ENCODE results near the gene BHLHE40. TPM values are rescaled to one million over a fixed set of nuclear protein-coding genes. Genes with fewer than 3 reads are reported as not detected.

BHLHE40 gene
- total RNA-seq, 1 donor from 2014 or later, result 11.0 TPM

GRCh38 chr3:4988983-4989834 is 10.0 kb downstream of the BHLHE40 start:
- Histone ChIP-seq H3K9me3 (ENCODE audit: control insufficient read depth in 3 of 3, low read length in 3 of 3) (no peaks in the 10 kb centered on the region), H3K4me3 (ENCODE audit: low read length in 3 of 3) (peak overlapping the region in 1 of 3 donors; percentile 45), H3K9ac (ENCODE audit: low read depth in 1 of 3, low read length in 3 of 3) (peak overlapping the region; percentile 59 to 74 (median 65)), H3K27ac (ENCODE audit: low read depth, low read length) (peak overlapping the region; percentile 98), H3K27me3 (ENCODE audit: control insufficient read depth in 3 of 3, insufficient read depth in 3 of 3, low read length in 3 of 3) (no peaks in the 10 kb centered on the region), H3K36me3 (ENCODE audit: control insufficient read depth in 3 of 3, insufficient read depth in 3 of 3, low read length in 3 of 3) (peaks cover 1 to 4% (median 2%) of the 10 kb centered on the region in 3 donors), H3K4me1 (ENCODE audit: control insufficient read depth in 3 of 3, insufficient read depth in 3 of 3, low read length in 3 of 3) (peaks cover 44 to 51% (median 47%) of the 10 kb centered on the region in 3 donors)

GRCh38 chr3:4990069-4990468 is 10.8 kb downstream of the BHLHE40 start:
- no peaks in the 10 kb centered on the region for H3K36me3 ChIP-seq (ENCODE audit: control insufficient read depth in 3 of 3, insufficient read depth in 3 of 3, low read length in 3 of 3)
- peaks cover 43 to 54% (median 49%) of the 10 kb centered on the region in 3 donors for H3K4me1 ChIP-seq (ENCODE audit: control insufficient read depth in 3 of 3, insufficient read depth in 3 of 3, low read length in 3 of 3)
- peak overlapping the region; percentile 55 for H3K27ac ChIP-seq (ENCODE audit: low read depth, low read length)
- no peaks in the 10 kb centered on the region for H3K9me3 ChIP-seq (ENCODE audit: control insufficient read depth in 3 of 3, low read length in 3 of 3)
- H3K9ac ChIP-seq (ENCODE audit: low read depth in 1 of 3, low read length in 3 of 3), result no peak overlapping the region
- H3K4me3 ChIP-seq (ENCODE audit: low read length in 3 of 3), result no peak overlapping the region
- H3K27me3 ChIP-seq (ENCODE audit: control insufficient read depth in 3 of 3, insufficient read depth in 3 of 3, low read length in 3 of 3), result no peaks in the 10 kb centered on the region

- no peaks in the 10 kb centered on the region for H3K36me3 ChIP-seq (ENCODE audit: control insufficient read depth in 3 of 3, insufficient read depth in 3 of 3, low read length in 3 of 3)
- peaks cover 33 to 48% (median 42%) of the 10 kb centered on the region in 3 donors for H3K4me1 ChIP-seq (ENCODE audit: control insufficient read depth in 3 of 3, insufficient read depth in 3 of 3, low read length in 3 of 3)
- H3K27me3 ChIP-seq (ENCODE audit: control insufficient read depth in 3 of 3, insufficient read depth in 3 of 3, low read length in 3 of 3), result no peaks in the 10 kb centered on the region
- H3K9ac ChIP-seq (ENCODE audit: low read depth in 1 of 3, low read length in 3 of 3), result no peak overlapping the region
- no peak overlapping the region for H3K4me3 ChIP-seq (ENCODE audit: low read length in 3 of 3)
- no peak overlapping the region for H3K27ac ChIP-seq (ENCODE audit: low read depth, low read length)
- H3K9me3 ChIP-seq (ENCODE audit: control insufficient read depth in 3 of 3, low read length in 3 of 3), result no peaks in the 10 kb centered on the region
Measured at GRCh38 chr3:4992118-4992517, 12.9 kb downstream of the BHLHE40 start.

GRCh38 chr3:4993276-4994143 is 14.3 kb downstream of the BHLHE40 start:
- Histone ChIP-seq H3K4me1 (ENCODE audit: control insufficient read depth in 3 of 3, insufficient read depth in 3 of 3, low read length in 3 of 3) (peaks cover 24 to 35% (median 30%) of the 10 kb centered on the region in 3 donors), H3K36me3 (ENCODE audit: control insufficient read depth in 3 of 3, insufficient read depth in 3 of 3, low read length in 3 of 3) (no peaks in the 10 kb centered on the region), H3K9me3 (ENCODE audit: control insufficient read depth in 3 of 3, low read length in 3 of 3) (no peaks in the 10 kb centered on the region), H3K4me3 (ENCODE audit: low read length in 3 of 3) (no peak overlapping the region), H3K9ac (ENCODE audit: low read depth in 1 of 3, low read length in 3 of 3) (no peak overlapping the region), H3K27ac (ENCODE audit: low read depth, low read length) (peak overlapping the region; percentile 36), H3K27me3 (ENCODE audit: control insufficient read depth in 3 of 3, insufficient read depth in 3 of 3, low read length in 3 of 3) (no peaks in the 10 kb centered on the region)

GRCh38 chr3:4994144-4994730 is 15.0 kb downstream of the BHLHE40 start:
- H3K4me1 ChIP-seq (ENCODE audit: control insufficient read depth in 3 of 3, insufficient read depth in 3 of 3, low read length in 3 of 3), result peaks cover 16 to 28% (median 23%) of the 10 kb centered on the region in 3 donors
- H3K9me3 ChIP-seq (ENCODE audit: control insufficient read depth in 3 of 3, low read length in 3 of 3), result no peaks in the 10 kb centered on the region
- H3K36me3 ChIP-seq (ENCODE audit: control insufficient read depth in 3 of 3, insufficient read depth in 3 of 3, low read length in 3 of 3), result no peaks in the 10 kb centered on the region
- H3K27me3 ChIP-seq (ENCODE audit: control insufficient read depth in 3 of 3, insufficient read depth in 3 of 3, low read length in 3 of 3), result no peaks in the 10 kb centered on the region
- H3K27ac ChIP-seq (ENCODE audit: low read depth, low read length), result peak overlapping the region; percentile 95
- no peak overlapping the region for H3K4me3 ChIP-seq (ENCODE audit: low read length in 3 of 3)
- H3K9ac ChIP-seq (ENCODE audit: low read depth in 1 of 3, low read length in 3 of 3), result peak overlapping the region in 2 of 3 donors; percentile 52 to 71

GRCh38 chr3:4994823-4995499 is 15.7 kb downstream of the BHLHE40 start:
- H3K9ac ChIP-seq (ENCODE audit: low read depth in 1 of 3, low read length in 3 of 3), result peak overlapping the region; percentile 52 to 71 (median 71)
- no peak overlapping the region for H3K4me3 ChIP-seq (ENCODE audit: low read length in 3 of 3)
- H3K36me3 ChIP-seq (ENCODE audit: control insufficient read depth in 3 of 3, insufficient read depth in 3 of 3, low read length in 3 of 3), result no peaks in the 10 kb centered on the region
- no peaks in the 10 kb centered on the region for H3K9me3 ChIP-seq (ENCODE audit: control insufficient read depth in 3 of 3, low read length in 3 of 3)
- H3K27me3 ChIP-seq (ENCODE audit: control insufficient read depth in 3 of 3, insufficient read depth in 3 of 3, low read length in 3 of 3), result no peaks in the 10 kb centered on the region
- H3K4me1 ChIP-seq (ENCODE audit: control insufficient read depth in 3 of 3, insufficient read depth in 3 of 3, low read length in 3 of 3), result peaks cover 11 to 23% (median 18%) of the 10 kb centered on the region in 3 donors
- peak overlapping the region; percentile 95 for H3K27ac ChIP-seq (ENCODE audit: low read depth, low read length)

- peaks cover 11 to 23% (median 18%) of the 10 kb centered on the region in 3 donors for H3K4me1 ChIP-seq (ENCODE audit: control insufficient read depth in 3 of 3, insufficient read depth in 3 of 3, low read length in 3 of 3)
- no peaks in the 10 kb centered on the region for H3K36me3 ChIP-seq (ENCODE audit: control insufficient read depth in 3 of 3, insufficient read depth in 3 of 3, low read length in 3 of 3)
- no peaks in the 10 kb centered on the region for H3K9me3 ChIP-seq (ENCODE audit: control insufficient read depth in 3 of 3, low read length in 3 of 3)
- H3K27me3 ChIP-seq (ENCODE audit: control insufficient read depth in 3 of 3, insufficient read depth in 3 of 3, low read length in 3 of 3), result no peaks in the 10 kb centered on the region
- peak overlapping the region in 2 of 3 donors; percentile 71 for H3K9ac ChIP-seq (ENCODE audit: low read depth in 1 of 3, low read length in 3 of 3)
- no peak overlapping the region for H3K4me3 ChIP-seq (ENCODE audit: low read length in 3 of 3)
- peak overlapping the region; percentile 95 for H3K27ac ChIP-seq (ENCODE audit: low read depth, low read length)
Measured at GRCh38 chr3:4995500-4996053, 16.3 kb downstream of the BHLHE40 start.

GRCh38 chr3:4996223-4996765 is 17.1 kb downstream of the BHLHE40 start:
- H3K9ac ChIP-seq (ENCODE audit: low read depth in 1 of 3, low read length in 3 of 3), result no peak overlapping the region

GRCh38 chr3:4996771-4997291 is 17.6 kb downstream of the BHLHE40 start:
- Histone ChIP-seq H3K27ac (ENCODE audit: low read depth, low read length) (no peak overlapping the region), H3K4me3 (ENCODE audit: low read length in 3 of 3) (no peak overlapping the region), H3K9me3 (ENCODE audit: control insufficient read depth in 3 of 3, low read length in 3 of 3) (no peaks in the 10 kb centered on the region), H3K9ac (ENCODE audit: low read depth in 1 of 3, low read length in 3 of 3) (no peak overlapping the region), H3K36me3 (ENCODE audit: control insufficient read depth in 3 of 3, insufficient read depth in 3 of 3, low read length in 3 of 3) (no peaks in the 10 kb centered on the region), H3K27me3 (ENCODE audit: control insufficient read depth in 3 of 3, insufficient read depth in 3 of 3, low read length in 3 of 3) (no peaks in the 10 kb centered on the region), H3K4me1 (ENCODE audit: control insufficient read depth in 3 of 3, insufficient read depth in 3 of 3, low read length in 3 of 3) (peaks cover 11 to 23% (median 18%) of the 10 kb centered on the region in 3 donors)

More at GRCh38 chr3:4996223-4996765, 17.1 kb downstream of the BHLHE40 start:
- H3K4me1 ChIP-seq (ENCODE audit: control insufficient read depth in 3 of 3, insufficient read depth in 3 of 3, low read length in 3 of 3), result peaks cover 11 to 23% (median 18%) of the 10 kb centered on the region in 3 donors
- no peaks in the 10 kb centered on the region for H3K9me3 ChIP-seq (ENCODE audit: control insufficient read depth in 3 of 3, low read length in 3 of 3)
- H3K4me3 ChIP-seq (ENCODE audit: low read length in 3 of 3), result no peak overlapping the region
- peak overlapping the region; percentile 95 for H3K27ac ChIP-seq (ENCODE audit: low read depth, low read length)
- H3K27me3 ChIP-seq (ENCODE audit: control insufficient read depth in 3 of 3, insufficient read depth in 3 of 3, low read length in 3 of 3), result no peaks in the 10 kb centered on the region
- H3K36me3 ChIP-seq (ENCODE audit: control insufficient read depth in 3 of 3, insufficient read depth in 3 of 3, low read length in 3 of 3), result no peaks in the 10 kb centered on the region
